H9 (cell line): ENCODE measurements around the gene MED31. TPM values are rescaled to one million over a fixed set of nuclear protein-coding genes. Genes with fewer than 3 reads are reported as not detected.

ENCODE experiments used
- DNase-seq: peaks from one replicate; pipeline ENCODE4 v3.0.0-alpha.2; 2017
- H2AFZ ChIP-seq: one replicate; pipeline ENCODE4 v1.6.1; 2013; ENCODE audit warnings: mild to moderate bottlenecking, low read length, control low read depth, moderate library complexity
- H2AK5ac ChIP-seq: 2 replicates; pipeline ENCODE4 v1.6.1; 2013; ENCODE audit warnings: low read length, control low read depth, mixed read lengths; ENCODE audit not compliant: insufficient read length
- H2BK120ac ChIP-seq: one replicate; pipeline ENCODE4 v1.6.1; 2013; ENCODE audit warnings: low read depth, mild to moderate bottlenecking, low read length, control low read depth, inconsistent platforms; ENCODE audit not compliant: poor library complexity, severe bottlenecking
- H2BK12ac ChIP-seq: 2 replicates; pipeline ENCODE4 v1.6.1; 2013; ENCODE audit warnings: low read length, control low read depth, mixed read lengths, low read depth; ENCODE audit not compliant: insufficient read length
- H2BK15ac ChIP-seq: 2 replicates; pipeline ENCODE4 v1.6.1; 2013; ENCODE audit warnings: low read depth, low read length, control low read depth
- H2BK20ac ChIP-seq: one replicate; pipeline ENCODE4 v1.6.1; 2013; ENCODE audit warnings: low read depth, mild to moderate bottlenecking, low read length, control low read depth, inconsistent platforms; ENCODE audit not compliant: poor library complexity, severe bottlenecking
- H2BK5ac ChIP-seq: 2 replicates; pipeline ENCODE4 v1.6.1; 2013; ENCODE audit warnings: low read length, control low read depth, mixed read lengths; ENCODE audit not compliant: insufficient read length
- H3K14ac ChIP-seq: 2 replicates; pipeline ENCODE4 v1.6.1; 2013; ENCODE audit warnings: low read length, control low read depth; ENCODE audit not compliant: insufficient read depth
- H3K18ac ChIP-seq: 2 replicates; pipeline ENCODE4 v1.6.1; 2013; ENCODE audit warnings: low read depth, mild to moderate bottlenecking, mixed read lengths, low read length, control low read depth; ENCODE audit not compliant: insufficient read length
- H3K23ac ChIP-seq: 2 replicates; pipeline ENCODE4 v1.6.1; 2013; ENCODE audit warnings: low read length, control low read depth, mixed read lengths, low read depth; ENCODE audit not compliant: insufficient read length
- H3K23me2 ChIP-seq: 2 replicates; pipeline ENCODE4 v1.6.1; 2013; ENCODE audit warnings: low read depth, mild to moderate bottlenecking, mixed read lengths, low read length, control low read depth; ENCODE audit not compliant: insufficient read length, poor library complexity, severe bottlenecking
- H3K27ac ChIP-seq: 2 replicates; pipeline ENCODE4 v1.5.1; 2013; ENCODE audit warnings: low read length, control low read depth, mixed read lengths, low read depth; ENCODE audit not compliant: insufficient read length
- H3K27me3 ChIP-seq: 2 replicates; pipeline ENCODE4 v1.6.1; 2013; ENCODE audit warnings: low read length, control low read depth, inconsistent platforms; ENCODE audit not compliant: insufficient read depth
- H3K4ac ChIP-seq: 2 replicates; pipeline ENCODE4 v1.6.1; 2013; ENCODE audit warnings: low read depth, mild to moderate bottlenecking, control low read depth, inconsistent platforms, low read length, moderate library complexity
- H3K4me1 ChIP-seq: 2 replicates; pipeline ENCODE4 v1.6.1; 2013; ENCODE audit warnings: low read length, control low read depth, inconsistent platforms; ENCODE audit not compliant: insufficient read depth
- H3K4me2 ChIP-seq: 2 replicates; pipeline ENCODE4 v1.6.1; 2013; ENCODE audit warnings: low read length, control low read depth, mixed read lengths; ENCODE audit not compliant: insufficient read length, insufficient read depth
- H3K56ac ChIP-seq: 2 replicates; pipeline ENCODE4 v1.6.1; 2013; ENCODE audit warnings: low read depth, mild to moderate bottlenecking, mixed read lengths, low read length, control low read depth; ENCODE audit not compliant: insufficient read length
- H3K79me1 ChIP-seq: 2 replicates; pipeline ENCODE4 v1.6.1; 2013; ENCODE audit warnings: low read depth, mild to moderate bottlenecking, moderate library complexity, low read length, control low read depth, inconsistent platforms; ENCODE audit not compliant: insufficient read depth, poor library complexity, severe bottlenecking
- H3K79me2 ChIP-seq: 2 replicates; pipeline ENCODE4 v1.6.1; 2013; ENCODE audit warnings: low read length, control low read depth, inconsistent platforms; ENCODE audit not compliant: insufficient read depth
- H3K9ac ChIP-seq: 2 replicates; pipeline ENCODE4 v1.6.1; 2013; ENCODE audit warnings: low read length, control low read depth, mixed read lengths; ENCODE audit not compliant: insufficient read length; ENCODE audit errors: extremely low read depth
- H3K9me3 ChIP-seq: one replicate; pipeline ENCODE4 v1.6.1; 2013; ENCODE audit warnings: low read depth, low read length, inconsistent platforms; ENCODE audit not compliant: control insufficient read depth
- H3T11ph ChIP-seq: one replicate; pipeline ENCODE4 v1.6.1; 2013; ENCODE audit warnings: mild to moderate bottlenecking, low read length, control low read depth, inconsistent platforms
- H4K20me1 ChIP-seq: one replicate; pipeline ENCODE4 v1.6.1; 2013; ENCODE audit not compliant: control insufficient read depth, insufficient read length, insufficient read depth
- H4K5ac ChIP-seq: 2 replicates; pipeline ENCODE4 v1.6.1; 2013; ENCODE audit warnings: low read depth, mild to moderate bottlenecking, mixed read lengths, low read length, control low read depth; ENCODE audit not compliant: insufficient read length
- H4K8ac ChIP-seq: replicated peaks from 2 replicates; pipeline ENCODE4 v1.6.1; 2013; ENCODE audit warnings: low read length, control low read depth, mixed read lengths, low read depth; ENCODE audit not compliant: insufficient read length
- H4K91ac ChIP-seq: 2 replicates; pipeline ENCODE4 v1.6.1; 2013; ENCODE audit warnings: low read depth, mild to moderate bottlenecking, moderate library complexity, mixed read lengths, low read length, control low read depth; ENCODE audit not compliant: insufficient read length
- H3K27ac Mint-ChIP-seq, 3 experiments: 2 replicates in 2 of 3; 3 replicates in 1 of 3; pipeline ENCODE4 v1.8.0; 2020 to 2021; ENCODE audit warnings: mixed read lengths in 3 of 3, mild to moderate bottlenecking in 1 of 3, moderate library complexity in 1 of 3
- H3K27me3 Mint-ChIP-seq: 2 replicates; pipeline ENCODE4 v1.8.0; 2021; ENCODE audit warnings: low read depth, mild to moderate bottlenecking, moderate library complexity, mixed read lengths
- H3K36me3 Mint-ChIP-seq, 3 experiments: 2 replicates in 2 of 3; 3 replicates in 1 of 3; pipeline ENCODE4 v1.8.0; 2020 to 2021; ENCODE audit warnings: low read depth in 3 of 3, mixed read lengths in 3 of 3; ENCODE audit not compliant: insufficient read depth in 1 of 3
- H3K4me1 Mint-ChIP-seq, 2 experiments: 2 replicates each; pipeline ENCODE4 v1.8.0; 2020; ENCODE audit warnings: mixed read lengths in 2 of 2
- H3K4me3 Mint-ChIP-seq, 2 experiments: 2 replicates in 1 of 2; 3 replicates in 1 of 2; pipeline ENCODE4 v1.8.0; 2020 to 2021; ENCODE audit warnings: mild to moderate bottlenecking in 2 of 2, mixed read lengths in 2 of 2, moderate library complexity in 1 of 2
- H3K9me3 Mint-ChIP-seq, 2 experiments: 2 replicates in 1 of 2; 3 replicates in 1 of 2; pipeline ENCODE4 v1.8.0; 2020; ENCODE audit warnings: mild to moderate bottlenecking in 2 of 2, mixed read lengths in 2 of 2, moderate library complexity in 1 of 2
- WGBS: extraction: QIAGEN DNeasy Blood & Tissue Kit; methylation state at CpG from one replicate; pipeline ENCODE4 v1.1.7; 2013; ENCODE audit warnings: missing lambda C conversion rate, low lambda C conversion rate, mixed read lengths; ENCODE audit not compliant: insufficient read length; ENCODE audit errors: extremely low coverage; 5-methylcytosine and 5-hydroxymethylcytosine counted together
- total RNA-seq: library from RNA; stranded (reverse); gene quantifications from 2 replicates; pipeline ENCODE4 v1.2.1, GENCODE V29; 2021
- TF ChIP-seq, protein P1 (sequence below): fragments of 200-600 bp; sonication (generic); conservative IDR thresholded peaks from 3 replicates; pipeline ENCODE4 v1.8.0; 2021; ENCODE audit warnings: antibody characterized with exemption, mild to moderate bottlenecking

The MED31 gene
- total RNA-seq, 1 experiment from 2014 or later, result 11.8 TPM

DNA sequence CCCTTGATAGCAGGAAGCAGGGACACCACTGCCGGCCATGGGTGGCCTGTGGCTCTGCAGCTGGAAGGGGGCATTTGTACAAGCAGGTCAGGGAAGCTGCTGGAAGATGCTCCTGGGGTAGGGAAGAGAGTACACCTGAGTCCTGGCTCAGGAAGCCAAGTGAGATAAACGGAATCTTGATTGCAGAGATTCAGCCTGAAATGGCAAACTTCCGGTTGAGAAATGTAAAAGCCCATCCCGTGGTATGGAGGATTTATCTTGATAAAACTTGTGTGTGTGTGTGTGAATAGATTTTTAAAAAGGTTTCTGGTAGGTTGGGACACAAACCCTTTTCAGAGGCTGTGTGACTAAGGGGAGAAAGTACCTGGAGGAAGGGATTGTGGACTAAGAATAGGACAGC, 29.8 kb upstream of the MED31 start:
- Histone ChIP-seq H4K91ac (no peak overlapping the region), H2BK20ac (no peak overlapping the region), H4K8ac (no peak overlapping the region), H3T11ph (no peak overlapping the region), H2BK5ac (no peak overlapping the region), H2BK15ac (no peak overlapping the region), H2BK12ac (no peak overlapping the region), H3K4me2 (no peak overlapping the region), H3K9me3 (no peaks in the 10 kb centered on the region), H2AFZ (no peak overlapping the region), H4K20me1 (no peaks in the 10 kb centered on the region), H2BK120ac (no peak overlapping the region), H3K23me2 (no peaks in the 10 kb centered on the region), H3K27ac (no peak overlapping the region), H3K4ac (no peak overlapping the region), H3K23ac (no peak overlapping the region), H4K5ac (no peak overlapping the region), H3K18ac (no peak overlapping the region), H3K56ac (no peak overlapping the region), H3K27me3 (no peaks in the 10 kb centered on the region), H3K79me1 (no peaks in the 10 kb centered on the region), H3K9ac (no peak overlapping the region), H2AK5ac (no peak overlapping the region), H3K14ac (no peak overlapping the region), H3K4me1 (no peaks in the 10 kb centered on the region), H3K79me2 (no peaks in the 10 kb centered on the region)
- WGBS, result no CpG with 5 or more reads among the region's 4 CpGs
- Mint-ChIP-seq H3K27me3 (peaks cover 5% of the 10 kb centered on the region), H3K4me3 (no peak overlapping the region), H3K9me3 (no peaks in the 10 kb centered on the region; a peak in 1 of 5 replicates), H3K4me1 (peaks cover 2 to 5% of the 10 kb centered on the region in 2 experiments; a peak in 2 of 4 replicates), H3K36me3 (no peaks in the 10 kb centered on the region), H3K27ac (no peak overlapping the region)
- TF ChIP-seq, protein P1, sequence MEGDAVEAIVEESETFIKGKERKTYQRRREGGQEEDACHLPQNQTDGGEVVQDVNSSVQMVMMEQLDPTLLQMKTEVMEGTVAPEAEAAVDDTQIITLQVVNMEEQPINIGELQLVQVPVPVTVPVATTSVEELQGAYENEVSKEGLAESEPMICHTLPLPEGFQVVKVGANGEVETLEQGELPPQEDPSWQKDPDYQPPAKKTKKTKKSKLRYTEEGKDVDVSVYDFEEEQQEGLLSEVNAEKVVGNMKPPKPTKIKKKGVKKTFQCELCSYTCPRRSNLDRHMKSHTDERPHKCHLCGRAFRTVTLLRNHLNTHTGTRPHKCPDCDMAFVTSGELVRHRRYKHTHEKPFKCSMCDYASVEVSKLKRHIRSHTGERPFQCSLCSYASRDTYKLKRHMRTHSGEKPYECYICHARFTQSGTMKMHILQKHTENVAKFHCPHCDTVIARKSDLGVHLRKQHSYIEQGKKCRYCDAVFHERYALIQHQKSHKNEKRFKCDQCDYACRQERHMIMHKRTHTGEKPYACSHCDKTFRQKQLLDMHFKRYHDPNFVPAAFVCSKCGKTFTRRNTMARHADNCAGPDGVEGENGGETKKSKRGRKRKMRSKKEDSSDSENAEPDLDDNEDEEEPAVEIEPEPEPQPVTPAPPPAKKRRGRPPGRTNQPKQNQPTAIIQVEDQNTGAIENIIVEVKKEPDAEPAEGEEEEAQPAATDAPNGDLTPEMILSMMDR, result no peak
- no peak for DNase-seq
